GM19238 (cell line): Measurements from ENCODE around the gene HLF.

ENCODE experiments used
- DNase-seq: peaks from one replicate; pipeline ENCODE4 v3.0.0; 2011; ENCODE audit warnings: low spot score; ENCODE audit not compliant: insufficient read length

HLF gene

GRCh38 chr17:55264645-55265298 is at the start of gene HLF:
TSS of gene HLF (plus strand) at chr17:55264960. CDS start at chr17:55265485, 525 bp downstream.
- DNase-seq: peak; percentile 75

- no peak for DNase-seq
Measured at GRCh38 chr17:55215711-55216110, 49.0 kb upstream of the HLF start.

- no peak for DNase-seq
Measured at GRCh38 chr17:55216888-55217287, 47.9 kb upstream of the HLF start.

GRCh38 chr17:55219459-55219858 is 45.3 kb upstream of the HLF start:
- no peak for DNase-seq

GRCh38 chr17:55219934-55220333 is 44.8 kb upstream of the HLF start:
- no peak for DNase-seq

GRCh38 chr17:55223524-55223923 is 41.2 kb upstream of the HLF start:
- DNase-seq: no peak

- no peak for DNase-seq
Measured at GRCh38 chr17:55224746-55225145, 40.0 kb upstream of the HLF start.

- DNase-seq: no peak
Measured at GRCh38 chr17:55225237-55225636, 39.5 kb upstream of the HLF start.

- DNase-seq: no peak
Measured at GRCh38 chr17:55228683-55229192, 36.0 kb upstream of the HLF start.

GRCh38 chr17:55229276-55229675 is 35.5 kb upstream of the HLF start:
- no peak for DNase-seq

GRCh38 chr17:55230716-55231115 is 34.0 kb upstream of the HLF start:
- DNase-seq: no peak

GRCh38 chr17:55233840-55234239 is 30.9 kb upstream of the HLF start:
- no peak for DNase-seq

- no peak for DNase-seq
Measured at GRCh38 chr17:55236316-55236715, 28.4 kb upstream of the HLF start.

GRCh38 chr17:55237268-55237667 is 27.5 kb upstream of the HLF start:
- DNase-seq: peak; percentile 10

GRCh38 chr17:55237841-55238178 is 26.9 kb upstream of the HLF start:
- no peak for DNase-seq

GRCh38 chr17:55238179-55238930 is 26.4 kb upstream of the HLF start:
- peak; percentile 94 for DNase-seq

- DNase-seq: no peak
Measured at GRCh38 chr17:55238931-55239297, 25.8 kb upstream of the HLF start.

- no peak for DNase-seq
Measured at GRCh38 chr17:55241097-55241496, 23.7 kb upstream of the HLF start.

- no peak for DNase-seq
Measured at GRCh38 chr17:55242476-55242875, 22.3 kb upstream of the HLF start.

- no peak for DNase-seq
Measured at GRCh38 chr17:55245986-55246385, 18.8 kb upstream of the HLF start.

GRCh38 chr17:55246583-55246982 is 18.2 kb upstream of the HLF start:
- DNase-seq: no peak

- no peak for DNase-seq
Measured at GRCh38 chr17:55248077-55248476, 16.7 kb upstream of the HLF start.

GRCh38 chr17:55249861-55250260 is 14.9 kb upstream of the HLF start:
- no peak for DNase-seq
